ENCODE measurements around the gene VSIG1.

GRCh38 chrX:108064001-108064400, 19.1 kb downstream of the VSIG1 start:
- TF ChIP-seq CTCF (IDR thresholded peaks at IDR 0.05; ENCODE audit: poor library complexity) (no peak), EZH2phosphoT487 (IDR thresholded peaks at IDR 0.05; ENCODE audit: low read depth, severe bottlenecking, unreplicated experiment) (no peak)
